GM12875 (cell line): ENCODE data around the gene ZDHHC14.
"Not testable (repeated sequence)": the region's sequence is repeated elsewhere in the genome, so short reads cannot be mapped to it uniquely, and the experiment has no call there.

Source experiments
- H3K4me3 ChIP-seq: one replicate; pipeline ENCODE4 v1.5.1; 2011; ENCODE audit warnings: low read depth, low read length, control low read depth
- CTCF ChIP-seq: IDR thresholded peaks from 2 replicates; pipeline ENCODE4 v1.5.1; 2011; ENCODE audit warnings: low read depth, mild to moderate bottlenecking, control low read depth, inconsistent platforms, low read length, moderate library complexity, borderline replicate concordance; ENCODE audit not compliant: insufficient read depth

Gene ZDHHC14

GRCh38 chr6:157559201-157559756 is 178.3 kb downstream of the ZDHHC14 start:
- TF ChIP-seq CTCF = no peak
- no peak overlapping the region for H3K4me3 ChIP-seq

GRCh38 chr6:157560063-157560462 is 179.1 kb downstream of the ZDHHC14 start:
- H3K4me3 ChIP-seq = not testable (repeated sequence)

GRCh38 chr6:157560691-157561413 is 179.9 kb downstream of the ZDHHC14 start:
- no peak overlapping the region for H3K4me3 ChIP-seq
- TF ChIP-seq CTCF = no peak

GRCh38 chr6:157561414-157561790 is 180.4 kb downstream of the ZDHHC14 start:
- H3K4me3 ChIP-seq = no peak overlapping the region
- no peak for TF ChIP-seq CTCF

- no peak overlapping the region for H3K4me3 ChIP-seq
- no peak for TF ChIP-seq CTCF
These were observed 181.2 kb downstream of the ZDHHC14 start for GRCh38 chr6:157561929-157562810.

GRCh38 chr6:157562997-157563396 is 182.0 kb downstream of the ZDHHC14 start:
- H3K4me3 ChIP-seq = no peak overlapping the region
- no peak for TF ChIP-seq CTCF

- no peak overlapping the region for H3K4me3 ChIP-seq
- TF ChIP-seq CTCF = no peak
These were observed 182.8 kb downstream of the ZDHHC14 start for GRCh38 chr6:157563611-157564284.
